ENCODE results near the gene ASB3. TPM values are rescaled to one million over a fixed set of nuclear protein-coding genes. Genes with fewer than 3 reads are reported as not detected.

ASB3 gene
- total and polyA plus RNA-seq, 2 experiments from 2014 or later: 34.4 to 36.5 TPM

DNA sequence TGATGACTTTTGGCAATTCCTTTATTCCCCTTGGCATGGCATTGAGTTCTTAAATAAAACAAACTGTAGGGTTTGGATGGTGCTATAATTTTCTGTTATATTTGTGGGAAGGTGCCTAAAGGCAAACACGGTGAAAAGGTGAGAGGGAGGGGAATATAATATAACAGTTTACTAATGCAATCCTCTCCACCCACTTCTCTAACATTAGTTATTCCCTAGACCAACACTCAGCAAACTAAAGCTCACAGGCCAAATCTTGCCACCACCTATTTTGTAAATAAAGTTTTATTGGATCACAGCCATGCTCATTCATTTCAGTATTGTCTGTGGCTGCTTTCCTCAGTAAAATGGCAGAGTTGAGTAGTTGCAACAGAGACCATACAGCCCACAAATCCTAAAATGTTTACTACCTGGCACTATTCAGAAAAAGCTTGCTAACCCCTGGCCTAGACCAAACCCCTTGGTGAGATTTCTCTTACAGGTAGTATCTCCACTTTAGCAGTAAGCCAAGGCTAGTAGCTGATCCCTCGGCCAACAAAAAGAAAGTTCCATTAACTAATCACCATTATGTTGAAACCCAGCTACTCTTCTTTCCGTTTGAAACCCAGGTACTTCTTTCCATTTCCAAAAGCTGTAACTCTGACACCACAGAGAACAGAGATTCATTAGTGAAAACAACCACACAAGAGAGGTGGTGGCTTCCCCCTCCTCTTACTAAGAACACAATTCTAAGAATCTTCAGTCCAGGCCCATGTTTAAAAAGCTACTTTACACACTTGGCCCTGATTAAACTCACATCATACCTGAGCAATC is 155.2 kb downstream of the ASB3 start:
- TF ChIP-seq, protein P1, sequence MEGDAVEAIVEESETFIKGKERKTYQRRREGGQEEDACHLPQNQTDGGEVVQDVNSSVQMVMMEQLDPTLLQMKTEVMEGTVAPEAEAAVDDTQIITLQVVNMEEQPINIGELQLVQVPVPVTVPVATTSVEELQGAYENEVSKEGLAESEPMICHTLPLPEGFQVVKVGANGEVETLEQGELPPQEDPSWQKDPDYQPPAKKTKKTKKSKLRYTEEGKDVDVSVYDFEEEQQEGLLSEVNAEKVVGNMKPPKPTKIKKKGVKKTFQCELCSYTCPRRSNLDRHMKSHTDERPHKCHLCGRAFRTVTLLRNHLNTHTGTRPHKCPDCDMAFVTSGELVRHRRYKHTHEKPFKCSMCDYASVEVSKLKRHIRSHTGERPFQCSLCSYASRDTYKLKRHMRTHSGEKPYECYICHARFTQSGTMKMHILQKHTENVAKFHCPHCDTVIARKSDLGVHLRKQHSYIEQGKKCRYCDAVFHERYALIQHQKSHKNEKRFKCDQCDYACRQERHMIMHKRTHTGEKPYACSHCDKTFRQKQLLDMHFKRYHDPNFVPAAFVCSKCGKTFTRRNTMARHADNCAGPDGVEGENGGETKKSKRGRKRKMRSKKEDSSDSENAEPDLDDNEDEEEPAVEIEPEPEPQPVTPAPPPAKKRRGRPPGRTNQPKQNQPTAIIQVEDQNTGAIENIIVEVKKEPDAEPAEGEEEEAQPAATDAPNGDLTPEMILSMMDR (IDR thresholded peaks at IDR 0.05; ENCODE audit: low read depth, low read length): no peak
- no peaks in the 10 kb centered on the region for H3K36me3 ChIP-seq
- H3K4me1 ChIP-seq (ENCODE audit: low read depth): no peaks in the 10 kb centered on the region
- DNase-seq (ENCODE audit: low read depth in 1 of 2, low spot score in 1 of 2): no peak
- H3K9me3 ChIP-seq (ENCODE audit: low read depth): no peaks in the 10 kb centered on the region
- H3K4me3 ChIP-seq: no peak overlapping the region
- H3K27me3 ChIP-seq: no peaks in the 10 kb centered on the region
- H3K27ac ChIP-seq: no peak overlapping the region

DNA sequence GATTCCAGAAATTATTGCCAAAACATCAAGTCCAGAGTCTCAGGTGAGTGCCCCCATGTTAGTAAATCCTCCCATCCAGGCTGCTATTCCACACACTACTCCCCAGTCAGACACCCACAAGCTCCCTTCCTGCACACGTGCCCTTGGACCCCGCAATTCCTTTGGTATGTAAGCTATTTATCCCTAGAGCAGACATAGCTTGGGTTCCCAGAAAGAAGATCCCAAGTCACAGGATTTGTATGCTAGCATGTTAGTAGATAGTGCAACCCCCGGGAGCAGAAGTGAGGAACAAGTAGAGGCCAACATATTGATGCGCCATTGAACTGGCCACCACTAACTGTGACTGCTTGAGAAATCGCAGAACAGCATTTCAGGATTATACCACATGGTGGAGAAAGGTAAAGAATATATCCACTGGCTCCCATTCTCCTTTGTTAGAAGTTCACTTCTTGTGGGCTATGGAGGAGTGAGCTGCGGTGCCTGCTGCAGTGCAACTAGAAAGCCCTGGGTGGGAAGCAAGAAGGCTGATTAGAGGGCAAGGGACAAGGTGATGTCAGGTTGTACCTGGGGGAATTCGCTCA is 156.6 kb downstream of the ASB3 start:
- Histone ChIP-seq H3K4me1 (ENCODE audit: low read depth) (no peaks in the 10 kb centered on the region), H3K4me3 (no peak overlapping the region), H3K27me3 (no peaks in the 10 kb centered on the region), H3K36me3 (no peaks in the 10 kb centered on the region), H3K27ac (no peak overlapping the region), H3K9me3 (ENCODE audit: low read depth) (no peaks in the 10 kb centered on the region)
- TF ChIP-seq, protein P1 (IDR thresholded peaks at IDR 0.05; ENCODE audit: low read depth, low read length): no peak
- DNase-seq (ENCODE audit: low read depth in 1 of 2, low spot score in 1 of 2): no peak

DNA sequence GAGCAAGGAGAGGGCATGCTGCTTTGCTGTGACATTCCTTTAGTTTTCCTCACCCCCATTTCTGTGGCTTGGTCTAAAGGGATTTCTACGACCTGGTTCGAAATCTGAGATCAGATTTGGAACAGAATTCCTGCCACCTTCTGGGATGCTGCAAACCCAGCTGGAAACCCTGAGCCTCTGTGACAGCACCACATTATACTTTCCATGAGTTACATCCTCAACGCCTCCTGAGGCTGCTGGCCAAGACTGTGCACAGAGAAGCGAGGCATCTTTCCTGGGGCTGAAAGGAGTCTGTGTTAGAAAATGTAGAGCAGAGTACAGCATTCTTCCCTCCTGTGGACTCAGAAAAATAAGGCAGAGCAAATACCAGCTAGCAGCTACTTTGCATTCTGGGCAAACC is 157.3 kb downstream of the ASB3 start:
- TF ChIP-seq, protein P1 (IDR thresholded peaks at IDR 0.05; ENCODE audit: low read depth, low read length): no peak
- no peaks in the 10 kb centered on the region for H3K36me3 ChIP-seq
- H3K9me3 ChIP-seq (ENCODE audit: low read depth): no peaks in the 10 kb centered on the region
- no peak overlapping the region for H3K4me3 ChIP-seq
- H3K4me1 ChIP-seq (ENCODE audit: low read depth): no peaks in the 10 kb centered on the region
- H3K27ac ChIP-seq: no peak overlapping the region
- no peaks in the 10 kb centered on the region for H3K27me3 ChIP-seq
- no peak for DNase-seq (ENCODE audit: low read depth in 1 of 2, low spot score in 1 of 2)

DNA sequence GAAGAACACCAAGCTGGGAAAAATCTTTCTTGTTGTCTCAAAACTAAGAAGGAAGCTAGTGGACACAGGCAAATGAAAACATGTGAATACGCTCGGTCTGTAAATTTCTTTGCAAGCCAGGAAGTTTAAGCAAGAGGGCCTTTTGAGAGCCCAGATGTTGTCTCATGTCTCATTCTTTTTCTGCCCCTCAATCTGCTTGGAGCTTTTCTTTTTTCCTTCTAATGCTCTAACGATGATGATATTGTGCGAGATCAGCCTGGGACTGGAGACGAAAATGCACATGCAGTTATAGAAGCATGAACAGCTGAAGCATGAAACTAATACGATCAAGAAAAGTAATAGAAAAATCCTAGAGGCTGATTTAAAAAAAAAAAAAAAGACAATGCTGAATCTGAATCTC is 157.8 kb downstream of the ASB3 start:
- H3K9me3 ChIP-seq (ENCODE audit: low read depth): no peaks in the 10 kb centered on the region
- no peaks in the 10 kb centered on the region for H3K27me3 ChIP-seq
- H3K4me1 ChIP-seq (ENCODE audit: low read depth): no peaks in the 10 kb centered on the region
- no peak overlapping the region for H3K4me3 ChIP-seq
- H3K36me3 ChIP-seq: no peaks in the 10 kb centered on the region
- no peak for DNase-seq (ENCODE audit: low read depth in 1 of 2, low spot score in 1 of 2)
- H3K27ac ChIP-seq: no peak overlapping the region
- TF ChIP-seq, protein P1 (IDR thresholded peaks at IDR 0.05; ENCODE audit: low read depth, low read length): no peak

DNA sequence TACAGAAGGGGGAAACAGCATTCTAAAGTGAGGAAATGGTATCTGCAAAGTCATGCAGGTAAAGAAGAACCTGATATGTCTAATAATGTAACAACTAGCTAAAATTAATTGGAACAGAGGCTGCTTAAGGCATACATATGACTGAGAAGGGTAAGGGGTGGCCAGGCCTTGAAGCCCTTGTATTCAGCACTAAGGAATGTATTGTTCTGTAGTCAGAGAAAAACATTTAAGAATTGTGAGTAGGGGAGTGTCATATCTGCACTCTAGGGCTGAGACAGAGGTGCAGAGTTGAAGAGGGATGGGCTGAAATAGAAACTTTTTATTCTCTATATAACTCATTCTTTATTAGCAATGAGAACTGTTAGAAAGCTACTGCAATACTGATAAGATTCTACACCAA is 164.6 kb downstream of the ASB3 start:
- H3K36me3 ChIP-seq: no peaks in the 10 kb centered on the region
- no peak overlapping the region for H3K4me3 ChIP-seq
- H3K9me3 ChIP-seq (ENCODE audit: low read depth): no peaks in the 10 kb centered on the region
- no peaks in the 10 kb centered on the region for H3K4me1 ChIP-seq (ENCODE audit: low read depth)
- no peaks in the 10 kb centered on the region for H3K27me3 ChIP-seq
- no peak overlapping the region for H3K27ac ChIP-seq
- TF ChIP-seq, protein P1 (IDR thresholded peaks at IDR 0.05; ENCODE audit: low read depth, low read length): no peak
- DNase-seq (ENCODE audit: low read depth in 1 of 2, low spot score in 1 of 2): no peak

All from cardiac muscle cell (in vitro differentiated cells and primary cell).